HepG2 (cell line): ENCODE results near the gene NCOA6. TPM values are rescaled to one million over a fixed set of nuclear protein-coding genes. Genes with fewer than 3 reads are reported as not detected.

Experiments
- ATAC-seq: fragments of 200-7000 bp; cut with Tn5 transposase; 3 replicates; pipeline ENCODE4 v1.9.1; 2020; ENCODE audit warnings: mild to moderate bottlenecking, moderate library complexity
- BruUV-seq: library from RNA; stranded (reverse); fragments of 400-500 nt; replicated peaks from 2 replicates; lab custom pipeline; 2021; lab: Mats Ljungman, UMichigan
- CTCF ChIA-PET: fragments of 300-600 bp; formaldehyde crosslinking; extraction: SDS; loops from one replicate; lab custom pipeline; 2021; ENCODE audit warnings: low total read pairs, inconsistent platforms, low intra/inter-chr PET ratio; lab: Yijun Ruan, JAX
- POLR2A ChIA-PET: fragments of 350-600 bp; sonication (Branson Sonifier 250); formaldehyde crosslinking; loops from one replicate; lab custom pipeline; 2020; ENCODE audit warnings: antibody characterized with exemption, inconsistent platforms; lab: Yijun Ruan, JAX
- DNase-seq: peaks from one replicate; pipeline ENCODE4 v3.0.0-alpha.2; 2015; ENCODE audit warnings: low spot score
- FAIRE-seq: peaks from 3 replicates; lab custom pipeline; 2011; peaks lifted over from hg19 to GRCh38; lab: Jason Lieb, UNC
- H2AFZ ChIP-seq: one replicate; pipeline ENCODE4 v1.6.1; 2011; ENCODE audit warnings: low read length, inconsistent platforms
- H3K27ac ChIP-seq: fragments of 300-600 bp; 3 replicates; pipeline ENCODE4 v1.8.0; 2011; ENCODE audit warnings: mixed run types, mild to moderate bottlenecking, mixed read lengths, low read length, inconsistent platforms; ENCODE audit not compliant: insufficient read depth; ENCODE audit errors: extremely low read length
- H3K27me3 ChIP-seq, 2 experiments: fragments of 200-600 bp in 1 of 2; 2 replicates in 1 of 2; 3 replicates in 1 of 2; pipeline versions ENCODE4 v1.6.0 to v1.8.0; 2011; ENCODE audit warnings: low read length in 2 of 2, mild to moderate bottlenecking in 2 of 2, moderate library complexity in 2 of 2, inconsistent platforms in 1 of 2; ENCODE audit not compliant: insufficient read depth in 2 of 2, control insufficient read depth in 1 of 2
- H3K36me3 ChIP-seq, 2 experiments: fragments of 200-600 bp in 1 of 2; replicated peaks in 1 of 2; 2 replicates in 1 of 2; 3 replicates in 1 of 2; pipeline versions ENCODE4 v1.5.1 to v1.8.0; 2011; ENCODE audit warnings: low read length in 2 of 2, inconsistent platforms in 1 of 2; ENCODE audit not compliant: insufficient read depth in 2 of 2, control insufficient read depth in 1 of 2
- H3K4me1 ChIP-seq: 2 replicates; pipeline ENCODE4 v1.5.1; 2012; ENCODE audit warnings: low read length, inconsistent platforms; ENCODE audit not compliant: insufficient read depth
- H3K4me2 ChIP-seq: 2 replicates; pipeline ENCODE4 v1.6.0; 2011; ENCODE audit warnings: low read depth, low read length, inconsistent platforms
- H3K4me3 ChIP-seq, 3 experiments: fragments of 200-600 bp in 1 of 3; sonication (generic), shearing (Covaris generic) in 1 of 3; replicated peaks in 1 of 3; 2 replicates each; pipeline ENCODE4 v1.5.1; 2011 to 2016; ENCODE audit warnings: low read length in 3 of 3, inconsistent platforms in 2 of 3, low read depth in 2 of 3, mild to moderate bottlenecking in 2 of 3, control low read depth in 1 of 3, mixed read lengths in 1 of 3; ENCODE audit not compliant: insufficient read depth in 1 of 3
- H3K79me2 ChIP-seq: one replicate; pipeline ENCODE4 v1.6.1; 2011; ENCODE audit warnings: low read length, inconsistent platforms; ENCODE audit not compliant: insufficient read depth
- H3K9ac ChIP-seq: 2 replicates; pipeline ENCODE4 v1.6.0; 2011; ENCODE audit warnings: mild to moderate bottlenecking, low read depth, low read length, inconsistent platforms; ENCODE audit not compliant: insufficient read depth
- H3K9me3 ChIP-seq: 2 replicates; pipeline ENCODE4 v1.5.1; 2012; ENCODE audit warnings: mild to moderate bottlenecking, low read length
- H4K20me1 ChIP-seq: 2 replicates; pipeline ENCODE4 v1.6.0; 2011; ENCODE audit warnings: inconsistent platforms, mild to moderate bottlenecking, low read length, moderate library complexity; ENCODE audit not compliant: insufficient read depth
- FOXP1 ChIP-seq, 2 experiments: fragments of 450-650 bp in 1 of 2; IDR thresholded peaks; 2 replicates each; pipeline ENCODE4 v1.6.1; 2017 to 2018; ENCODE audit warnings: antibody characterized with exemption in 1 of 2
- GATAD1 ChIP-seq: IDR thresholded peaks from 2 replicates; pipeline ENCODE4 v1.6.1; 2016; ENCODE audit warnings: missing genetic modification reagents, missing compliant biosample characterization
- GMEB2 ChIP-seq: IDR thresholded peaks from 2 replicates; pipeline ENCODE4 v1.6.1; 2016; ENCODE audit warnings: missing biosample characterization, missing genetic modification reagents, low read depth
- KLF16 ChIP-seq, 2 experiments: sonication (generic) in 1 of 2; formaldehyde crosslinking in 1 of 2; IDR thresholded peaks; 2 replicates each; pipeline versions ENCODE4 v1.6.1 to v1.8.0; 2016 to 2023; ENCODE audit warnings: missing genetic modification reagents in 2 of 2, missing compliant biosample characterization in 1 of 2
- LRRFIP1 ChIP-seq: sonication (generic); formaldehyde crosslinking; conservative IDR thresholded peaks from 2 replicates; pipeline ENCODE4 v1.4.0; 2020; ENCODE audit warnings: missing genetic modification reagents
- MAFF ChIP-seq: IDR thresholded peaks from 2 replicates; pipeline ENCODE4 v1.6.1; 2011; ENCODE audit warnings: low read depth, low read length, improper control_type of control experiment
- MAFK ChIP-seq, 2 experiments: IDR thresholded peaks in 1 of 2; conservative IDR thresholded peaks in 1 of 2; 2 replicates each; pipeline ENCODE4 v1.6.1; 2011; ENCODE audit warnings: improper control_type of control experiment in 2 of 2, low read length in 2 of 2
- MBD4 ChIP-seq: IDR thresholded peaks from 2 replicates; pipeline ENCODE4 v1.6.1; 2012; ENCODE audit warnings: low read length, inconsistent platforms, borderline replicate concordance
- ZKSCAN5 ChIP-seq: sonication (generic); formaldehyde crosslinking; IDR thresholded peaks from 2 replicates; pipeline ENCODE4 v1.5.1; 2020; ENCODE audit warnings: mild to moderate bottlenecking, missing genetic modification reagents
- ZNF230 ChIP-seq: sonication (generic); formaldehyde crosslinking; IDR thresholded peaks from 2 replicates; pipeline ENCODE4 v1.4.0; 2020; ENCODE audit warnings: mild to moderate bottlenecking, missing genetic modification reagents
- ZNF24 ChIP-seq: fragments of 450-650 bp; IDR thresholded peaks from 2 replicates; pipeline ENCODE4 v1.6.1; 2017; ENCODE audit warnings: antibody characterized with exemption, mild to moderate bottlenecking
- WGBS: methylation state at CpG from one replicate; pipeline ENCODE4 v1.1.6; 2017; ENCODE audit warnings: low lambda C conversion rate; 5-methylcytosine and 5-hydroxymethylcytosine counted together
- in situ Hi-C: cut with HindIII; loops from 2 replicates; pipeline ENCODE4 v1.10.0; 2017; ENCODE audit warnings: low pct_unique_long_range_greater_than_20kb; ENCODE audit not compliant: extremely low pct_ligation_motif_present
- intact Hi-C: fragments of 100-400 bp; cut with micrococcal nuclease; formaldehyde crosslinking; loops from one replicate; pipeline ENCODE4 v1.10.0; 2022; ENCODE audit not compliant: unreplicated experiment
- polyA plus RNA-seq, 8 experiments: library from polyadenylated mRNA; depleted of rRNA in 3 of 8; stranded (reverse) in 7 of 8; unstranded in 1 of 8; fragments of >200 nt; fragmentation: Illumina TruSeq in 4 of 8; extraction: Trizol in 4 of 8; gene quantifications; 2 replicates each; pipeline versions ENCODE4 v1.2.1 to v1.2.3, GENCODE V29; 2011 to 2016; ENCODE audit warnings: low read depth in 4 of 8, missing spikeins in 1 of 8, mixed read lengths in 1 of 8; ENCODE audit not compliant: insufficient read depth in 1 of 8
- total RNA-seq, 5 experiments: library from RNA; depleted of rRNA; stranded (reverse); fragments of >200 nt; fragmentation: Illumina TruSeq; extraction: Trizol; gene quantifications; 2 replicates each; pipeline ENCODE4 v1.2.3, GENCODE V29; 2016; ENCODE audit warnings: low read depth in 1 of 5
- TF ChIP-seq, protein P1 (sequence below): sonication (generic); formaldehyde crosslinking; conservative IDR thresholded peaks from 2 replicates; pipeline ENCODE4 v1.8.0; 2022; ENCODE audit warnings: low read depth, missing genetic modification reagents

The NCOA6 gene
- total and polyA plus RNA-seq, 2 of the 13 experiments (the other 11 are each of a cell fraction or from before 2014, with no cell fraction given), result 11.2 to 29.3 TPM

DNA sequence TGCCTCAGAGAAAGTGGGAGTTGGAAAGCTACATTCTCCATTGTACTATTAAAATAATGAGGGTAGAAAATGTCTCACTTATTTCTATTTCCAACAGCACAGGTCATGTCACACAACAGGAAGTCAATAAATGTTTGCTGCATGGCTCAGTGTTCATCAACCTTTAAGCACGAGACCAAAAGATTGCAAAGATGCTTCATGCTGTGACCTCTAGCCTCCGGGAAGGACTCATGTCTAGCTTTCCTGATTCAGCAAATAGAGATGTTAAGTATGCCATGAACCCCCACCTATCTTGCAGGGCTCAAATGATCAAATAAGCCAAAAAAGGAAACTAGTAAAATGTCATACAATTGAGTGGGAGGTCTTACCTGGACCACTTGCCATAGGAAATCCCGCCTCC is 57.4 kb downstream of the NCOA6 start:
- BruUV-seq, result no TSS peak
- H2AFZ ChIP-seq, result no peak overlapping the region
- CTCF ChIA-PET, result interaction anchor here (3.5 to 3.6 kb wide), 2 partner anchors 189 to 229 kb away, joined by 21 to 25 read pairs; no protein-coding TSS in a partner anchor
- no peak overlapping the region for H3K4me2 ChIP-seq
- H3K4me3 ChIP-seq, result no peak overlapping the region
- POLR2A ChIA-PET, result interaction anchor here (1.5 kb wide), 1 partner anchor 91 kb away, joined by 3 read pairs; the partner anchor contains the start of gene PIGU
- no peak for FAIRE-seq
- H3K9me3 ChIP-seq, result no peaks in the 10 kb centered on the region
- H3K9ac ChIP-seq, result no peak overlapping the region
- H3K36me3 ChIP-seq, result peaks cover 25 to 66% of the 10 kb centered on the region in 2 experiments
- H3K27ac ChIP-seq, result no peak overlapping the region
- in situ Hi-C loops, result no loop called here
- no peaks in the 10 kb centered on the region for H3K27me3 ChIP-seq
- ATAC-seq, result no peak
- 99% methylated on average over 3 of the region's 3 CpGs for WGBS
- no peaks in the 10 kb centered on the region for H3K79me2 ChIP-seq
- intact Hi-C loops, result loop anchor here (10.0 kb wide), 1 partner anchor 63 kb away; the partner anchor contains the start of gene TP53INP2
- DNase-seq, result no peak
- no peaks in the 10 kb centered on the region for H4K20me1 ChIP-seq
- no peaks in the 10 kb centered on the region for H3K4me1 ChIP-seq
- no peak for TF ChIP-seq ZKSCAN5 (CRISPR knock-in tag)
- TF ChIP-seq GATAD1, result no peak
- no peak for TF ChIP-seq MBD4
- TF ChIP-seq MAFF, result peak; percentile 16; the same call in 1 of the 2 replicates
- no peak for TF ChIP-seq KLF16 (CRISPR knock-in tag; IDR thresholded peaks at IDR 0.05)
- peak; percentile 47 to 55; a peak in 3 of 4 replicates for TF ChIP-seq MAFK (conservative IDR thresholded peaks at IDR 0.05 in 1 of 2, IDR thresholded peaks at IDR 0.05 in 1 of 2; ENCODE audit: low read length in 2 of 2)

DNA sequence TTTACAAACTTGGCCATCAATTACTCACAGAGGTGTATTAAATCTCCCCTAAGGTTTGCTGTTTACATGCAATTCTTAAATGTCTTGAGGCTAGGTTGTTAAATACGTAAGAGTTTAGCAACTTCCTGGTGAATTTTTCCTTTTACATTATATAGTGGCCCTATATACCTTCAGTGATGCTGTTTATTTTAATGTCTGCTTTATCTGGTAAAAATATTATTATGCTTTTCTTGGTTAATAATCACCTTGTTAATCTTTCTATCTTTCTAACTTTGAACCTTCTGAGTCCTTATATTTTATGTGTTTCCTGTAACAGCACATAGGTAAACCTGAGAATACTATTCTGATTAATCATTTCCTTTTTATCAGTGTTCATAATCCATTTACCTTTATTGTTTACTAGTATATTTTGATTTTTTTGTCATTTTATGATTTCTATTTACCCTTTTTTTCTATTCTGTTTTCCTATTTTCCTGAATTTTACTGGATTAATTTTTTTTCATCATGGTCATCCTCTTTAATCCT is 63.4 kb downstream of the NCOA6 start:
- no peaks in the 10 kb centered on the region for H3K79me2 ChIP-seq
- no TSS peak for BruUV-seq
- ATAC-seq (no peak), FAIRE-seq (no peak), DNase-seq (no peak)
- ChIA-PET CTCF (no interaction called here), POLR2A (no interaction called here)
- no peaks in the 10 kb centered on the region for H3K27me3 ChIP-seq
- in situ Hi-C loops, result no loop called here
- TF ChIP-seq ZNF24, result no peak
- TF ChIP-seq, protein P1, sequence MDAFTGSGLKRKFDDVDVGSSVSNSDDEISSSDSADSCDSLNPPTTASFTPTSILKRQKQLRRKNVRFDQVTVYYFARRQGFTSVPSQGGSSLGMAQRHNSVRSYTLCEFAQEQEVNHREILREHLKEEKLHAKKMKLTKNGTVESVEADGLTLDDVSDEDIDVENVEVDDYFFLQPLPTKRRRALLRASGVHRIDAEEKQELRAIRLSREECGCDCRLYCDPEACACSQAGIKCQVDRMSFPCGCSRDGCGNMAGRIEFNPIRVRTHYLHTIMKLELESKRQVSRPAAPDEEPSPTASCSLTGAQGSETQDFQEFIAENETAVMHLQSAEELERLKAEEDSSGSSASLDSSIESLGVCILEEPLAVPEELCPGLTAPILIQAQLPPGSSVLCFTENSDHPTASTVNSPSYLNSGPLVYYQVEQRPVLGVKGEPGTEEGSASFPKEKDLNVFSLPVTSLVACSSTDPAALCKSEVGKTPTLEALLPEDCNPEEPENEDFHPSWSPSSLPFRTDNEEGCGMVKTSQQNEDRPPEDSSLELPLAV (CRISPR knock-in tag), result no peak
- TF ChIP-seq LRRFIP1 (CRISPR knock-in tag), result no peak
- no peak for TF ChIP-seq ZNF230 (CRISPR knock-in tag)
- TF ChIP-seq FOXP1 (IDR thresholded peaks at IDR 0.05), result 0 out of 2 replicates have a peak, but pooled peaks have one; percentile 5
- TF ChIP-seq FOXP1 (CRISPR knock-in tag; IDR thresholded peaks at IDR 0.05), result no peak
- TF ChIP-seq GMEB2 (CRISPR knock-in tag), result no peak
- H3K9ac ChIP-seq, result no peak overlapping the region
- no peak overlapping the region for H3K4me2 ChIP-seq
- intact Hi-C loops, result loop anchor here (10.0 kb wide), 1 partner anchor 57 kb away; the partner anchor contains the start of gene TP53INP2
- H3K36me3 ChIP-seq, result peaks cover 27 to 87% of the 10 kb centered on the region in 2 experiments
- H4K20me1 ChIP-seq, result no peaks in the 10 kb centered on the region
- no peak overlapping the region for H3K27ac ChIP-seq
- no peak overlapping the region for H2AFZ ChIP-seq
- H3K4me3 ChIP-seq, result no peak overlapping the region
- H3K9me3 ChIP-seq, result no peaks in the 10 kb centered on the region
- no peaks in the 10 kb centered on the region for H3K4me1 ChIP-seq
- 0% methylated on average over 1 of the region's 1 CpG for WGBS
